GM18517 (cell line): ENCODE data around the gene NT5DC3.

Source experiments
- ATAC-seq: cut with Tn5 transposase; IDR thresholded peaks from one replicate; pipeline ENCODE4 v1.9.1; 2021; ENCODE audit warnings: mild to moderate bottlenecking, moderate library complexity; ENCODE audit not compliant: unreplicated experiment

The NT5DC3 gene

DNA sequence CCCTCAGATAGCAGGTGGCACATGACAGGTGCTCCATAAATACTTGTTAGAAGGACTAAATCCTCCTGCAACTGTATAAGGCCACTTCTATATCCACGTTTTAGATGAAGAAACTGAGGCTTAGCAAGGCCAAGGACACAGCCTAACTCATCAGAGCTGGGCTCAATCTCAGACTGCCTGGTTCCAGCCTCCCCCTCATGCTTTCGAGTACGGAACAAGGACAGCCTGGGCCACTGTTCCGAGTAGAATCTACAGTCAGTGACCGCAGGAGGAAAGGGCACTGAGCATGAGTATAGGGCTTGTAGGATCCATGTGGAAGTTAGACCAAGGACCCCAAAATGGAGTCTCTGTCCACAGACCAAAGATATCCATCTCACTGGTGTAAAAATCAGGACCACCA, 84.6 kb downstream of the NT5DC3 start:
- ATAC-seq: no peak

DNA sequence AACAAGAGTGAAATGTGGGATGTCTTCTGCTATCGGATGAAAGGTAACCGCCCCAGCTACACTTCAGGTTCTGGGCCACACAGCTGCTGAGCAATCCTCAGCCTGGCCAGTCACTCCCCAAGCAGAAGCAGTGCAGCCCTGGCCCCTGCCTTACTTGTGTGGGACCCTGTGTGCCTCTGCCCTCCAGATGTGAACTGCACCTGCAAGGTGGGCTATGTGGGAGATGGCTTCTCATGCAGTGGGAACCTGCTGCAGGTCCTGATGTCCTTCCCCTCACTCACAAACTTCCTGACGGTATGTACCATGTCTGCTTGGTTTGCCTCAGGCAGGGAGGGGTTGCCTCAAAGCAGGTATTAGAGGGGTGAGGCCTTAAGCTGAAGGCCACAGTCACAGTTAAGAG, 85.6 kb downstream of the NT5DC3 start:
- no peak for ATAC-seq

DNA sequence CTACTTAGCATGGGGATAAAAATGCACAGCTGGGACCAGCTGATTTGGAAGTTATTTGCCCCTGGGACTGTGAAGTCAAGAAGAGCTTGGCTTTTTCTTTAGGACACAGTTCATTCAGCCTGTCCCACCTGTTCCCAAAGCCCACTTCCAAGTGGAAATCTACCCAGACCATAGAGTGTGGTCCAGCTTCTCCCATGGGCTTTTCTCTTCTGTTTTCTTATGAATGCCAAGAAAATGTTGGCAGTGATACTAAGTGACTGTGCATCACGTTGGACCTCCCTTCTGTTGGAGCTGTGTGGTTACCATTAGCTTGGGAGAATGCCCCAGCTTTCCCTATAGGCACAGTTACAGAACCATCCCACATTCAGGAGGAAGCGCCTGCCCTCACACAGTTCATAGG, 89.4 kb downstream of the NT5DC3 start:
- ATAC-seq: no peak

DNA sequence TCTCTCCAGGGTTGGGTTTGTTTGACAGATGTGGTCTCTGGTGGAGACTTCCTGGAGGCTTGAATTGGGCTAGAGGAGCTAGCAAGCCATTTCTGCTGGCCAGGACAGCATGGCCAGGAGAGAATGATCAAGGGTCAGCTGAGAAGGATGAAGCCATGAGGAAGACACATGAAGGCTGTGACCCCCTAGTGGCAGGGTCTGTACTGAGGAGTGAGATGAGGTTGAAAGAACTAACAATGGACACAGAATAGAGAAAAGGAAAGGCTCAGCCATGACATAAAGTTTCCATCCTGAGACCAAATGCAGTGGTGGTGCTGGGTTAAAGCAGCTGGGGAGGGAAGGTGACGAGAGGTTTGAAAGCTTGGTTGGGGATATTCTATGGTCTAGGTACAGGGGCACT, 89.9 kb downstream of the NT5DC3 start:
- no peak for ATAC-seq

DNA sequence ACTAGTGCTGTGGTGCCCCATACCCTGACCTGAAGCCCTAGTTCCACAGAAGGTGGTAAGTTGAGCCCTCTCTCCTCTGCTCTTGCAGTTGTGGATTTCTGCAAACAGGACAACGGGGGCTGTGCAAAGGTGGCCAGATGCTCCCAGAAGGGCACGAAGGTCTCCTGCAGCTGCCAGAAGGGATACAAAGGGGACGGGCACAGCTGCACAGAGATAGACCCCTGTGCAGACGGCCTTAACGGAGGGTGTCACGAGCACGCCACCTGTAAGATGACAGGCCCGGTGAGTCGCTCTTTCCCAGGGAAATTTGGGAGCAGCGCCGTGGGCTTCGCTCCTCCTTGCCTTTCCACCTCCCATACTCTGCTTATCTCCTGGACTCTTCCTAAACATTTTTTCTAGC, 92.2 kb downstream of the NT5DC3 start:
- no peak for ATAC-seq

DNA sequence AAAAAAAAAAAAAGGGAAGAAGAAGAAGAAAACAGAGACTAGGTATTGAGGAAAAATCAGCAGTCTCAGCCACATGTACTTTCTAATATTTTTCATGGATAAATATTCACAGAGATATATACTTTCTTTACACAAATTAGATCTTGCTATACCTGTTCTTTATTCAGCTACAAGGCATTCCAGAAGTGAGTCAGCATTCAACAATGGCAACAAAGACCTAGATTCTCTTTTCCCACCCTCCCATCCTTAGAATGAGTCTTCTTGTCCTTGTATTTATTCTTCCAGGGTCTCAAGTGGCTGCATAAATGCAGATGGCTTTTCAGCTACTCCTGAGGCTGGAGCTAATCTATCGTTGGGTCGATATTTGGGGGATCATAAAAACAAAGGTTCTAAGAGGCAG, 93.0 kb downstream of the NT5DC3 start:
- no peak for ATAC-seq

DNA sequence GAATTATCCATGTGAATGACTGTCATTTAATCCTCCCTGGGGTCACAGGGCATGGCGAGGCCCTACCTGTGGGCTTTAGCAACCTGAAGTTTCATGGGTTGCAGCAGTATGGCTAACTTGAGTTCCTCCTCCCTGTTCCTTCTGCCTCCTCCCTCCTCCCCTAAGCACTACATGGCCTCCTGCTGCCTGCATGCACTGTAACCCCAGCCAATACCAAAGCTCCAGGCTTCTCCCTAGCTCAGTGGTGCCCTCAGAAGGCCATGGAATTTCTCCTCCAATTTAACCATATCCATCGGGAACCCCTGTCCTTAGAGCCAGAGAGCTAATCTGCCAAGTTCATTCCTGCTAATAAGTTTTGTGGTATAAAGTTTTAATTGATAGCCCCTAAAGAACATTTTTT, 95.1 kb downstream of the NT5DC3 start:
- ATAC-seq: no peak

DNA sequence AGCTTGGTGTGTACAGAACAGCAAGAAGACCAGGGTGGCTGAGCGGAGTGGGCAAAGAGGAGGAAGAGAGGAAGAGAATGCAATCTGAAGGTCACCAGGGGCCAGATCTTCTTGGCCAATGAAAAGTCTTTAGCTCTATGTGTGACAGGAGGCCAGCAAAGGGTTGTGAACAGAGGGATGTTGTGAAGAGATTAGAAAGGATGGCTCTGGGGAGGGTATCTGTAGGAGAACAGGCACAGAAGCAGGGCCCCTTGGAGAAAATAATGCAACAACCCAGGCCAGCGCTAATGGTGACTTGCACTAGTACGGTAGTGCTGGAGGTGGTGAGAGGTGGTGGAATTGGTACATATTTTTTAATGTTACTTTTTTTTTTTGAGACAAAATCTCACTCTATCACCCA, 97.2 kb downstream of the NT5DC3 start:
- no peak for ATAC-seq

DNA sequence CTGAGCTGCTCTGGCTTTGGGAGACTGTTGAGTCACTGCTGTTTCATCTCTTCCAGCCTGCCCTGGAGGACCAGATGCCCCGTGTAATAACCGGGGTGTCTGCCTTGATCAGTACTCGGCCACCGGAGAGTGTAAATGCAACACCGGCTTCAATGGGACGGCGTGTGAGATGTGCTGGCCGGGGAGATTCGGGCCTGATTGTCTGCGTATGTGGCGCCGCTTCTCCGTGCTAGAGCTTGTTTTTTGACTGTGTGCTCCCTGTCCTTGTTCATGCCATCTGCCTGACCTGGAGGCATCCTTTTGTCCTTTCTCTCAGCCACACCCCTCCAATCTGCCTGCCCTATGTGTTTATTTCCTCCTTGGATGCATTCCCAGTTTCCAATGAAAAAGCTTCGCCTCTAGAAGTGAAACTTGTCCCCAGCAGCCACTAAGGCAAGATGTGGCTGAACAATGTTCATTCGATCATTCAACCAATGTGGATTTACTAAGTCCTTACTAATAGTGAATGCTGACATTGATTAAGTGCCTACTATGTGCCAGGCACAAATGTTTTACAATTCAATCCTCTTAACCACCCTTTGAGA, 98.6 kb downstream of the NT5DC3 start:
- ATAC-seq: no peak

DNA sequence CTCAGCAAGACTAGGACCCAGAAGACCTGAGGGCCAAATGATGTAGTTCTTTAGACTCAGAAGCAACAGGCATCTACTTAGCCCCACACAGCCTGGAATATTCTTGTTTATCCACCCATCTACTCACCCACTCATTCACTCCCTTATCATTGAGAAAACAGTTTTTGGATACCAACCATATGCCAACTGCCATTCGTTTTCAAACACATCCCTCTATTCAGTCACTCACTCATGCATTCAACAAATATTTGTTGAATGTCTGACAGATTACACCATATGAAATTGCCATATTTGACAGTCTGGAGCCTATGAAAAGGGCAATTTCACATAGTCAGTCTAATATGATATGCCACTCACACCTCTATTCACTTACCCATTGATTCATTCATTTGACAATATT, 103.2 kb downstream of the NT5DC3 start:
- no peak for ATAC-seq

DNA sequence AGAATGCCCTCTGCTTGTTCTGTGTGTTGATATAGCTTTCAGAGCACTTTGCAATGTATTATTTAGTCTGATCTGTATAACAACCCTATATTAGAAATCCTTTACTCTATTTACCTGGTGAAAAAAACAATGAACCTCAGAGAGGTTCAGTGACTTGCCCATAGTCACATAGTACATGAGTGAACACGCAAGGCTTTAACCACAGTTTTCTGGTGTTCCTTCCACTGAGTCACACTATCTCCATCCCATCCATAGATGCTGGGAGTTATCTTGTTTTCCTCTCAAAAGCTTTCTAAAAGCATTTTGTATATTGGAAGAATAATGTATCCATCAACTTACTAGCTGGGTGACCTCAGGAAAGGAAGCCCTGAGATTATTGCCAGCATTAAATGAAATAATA, 104.5 kb downstream of the NT5DC3 start:
- ATAC-seq: no peak

DNA sequence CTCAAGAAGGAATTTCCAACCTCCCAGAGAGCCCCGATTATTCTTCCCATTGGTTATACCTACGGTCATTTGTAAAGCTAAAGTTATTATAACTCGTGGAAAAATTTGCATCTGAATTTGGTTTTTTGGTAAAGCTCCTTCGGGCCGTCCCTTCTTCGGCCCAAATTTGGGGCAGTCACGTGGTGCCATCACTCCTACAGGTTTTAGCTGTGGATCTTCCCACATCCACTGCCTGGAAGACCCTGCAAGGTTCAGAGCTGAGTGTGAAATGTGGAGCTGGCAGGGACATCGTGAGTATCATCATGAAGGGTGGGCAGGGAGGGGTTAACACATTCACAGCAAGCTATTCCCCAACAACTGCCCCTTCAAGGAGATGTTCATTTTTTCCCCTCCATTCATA, 105.7 kb downstream of the NT5DC3 start:
- no peak for ATAC-seq

DNA sequence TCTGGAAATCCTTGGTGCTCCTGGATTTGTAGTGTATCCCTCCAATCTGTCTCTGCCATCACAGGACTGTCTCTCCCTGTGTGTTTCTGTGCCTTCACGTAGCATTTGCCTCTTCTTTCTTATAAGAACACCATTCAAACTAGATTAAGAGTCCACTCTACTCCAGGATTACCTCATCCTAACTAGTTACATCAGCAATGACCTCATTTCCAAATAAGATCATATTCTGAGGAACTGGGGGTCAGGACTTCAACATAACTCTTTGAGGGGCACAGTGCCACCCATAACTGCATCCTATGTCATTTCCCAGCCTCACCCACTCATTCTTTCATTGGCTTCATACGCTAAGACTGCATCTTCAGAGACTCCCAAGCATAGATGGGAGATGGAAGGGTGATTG, 106.2 kb downstream of the NT5DC3 start:
- no peak for ATAC-seq

DNA sequence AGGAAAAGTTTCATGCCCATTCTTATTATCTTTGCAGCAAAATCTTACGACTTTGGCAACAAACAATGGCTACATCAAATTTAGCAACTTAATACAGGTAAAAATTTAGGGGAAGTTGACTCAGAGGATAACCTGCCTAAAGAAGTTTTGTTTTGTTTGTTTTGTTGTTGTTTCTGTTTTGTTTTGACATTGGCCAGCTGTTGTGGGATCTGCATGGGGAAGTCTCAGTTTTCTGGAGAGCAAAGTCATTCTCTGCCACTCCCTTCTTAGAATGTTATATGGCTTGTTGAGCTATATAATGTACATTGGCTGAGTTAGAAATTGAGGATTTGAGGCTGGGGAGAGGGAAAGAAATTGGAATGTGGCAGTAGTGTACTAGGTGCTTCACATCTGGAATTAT, 109.5 kb downstream of the NT5DC3 start:
- ATAC-seq: no peak

DNA sequence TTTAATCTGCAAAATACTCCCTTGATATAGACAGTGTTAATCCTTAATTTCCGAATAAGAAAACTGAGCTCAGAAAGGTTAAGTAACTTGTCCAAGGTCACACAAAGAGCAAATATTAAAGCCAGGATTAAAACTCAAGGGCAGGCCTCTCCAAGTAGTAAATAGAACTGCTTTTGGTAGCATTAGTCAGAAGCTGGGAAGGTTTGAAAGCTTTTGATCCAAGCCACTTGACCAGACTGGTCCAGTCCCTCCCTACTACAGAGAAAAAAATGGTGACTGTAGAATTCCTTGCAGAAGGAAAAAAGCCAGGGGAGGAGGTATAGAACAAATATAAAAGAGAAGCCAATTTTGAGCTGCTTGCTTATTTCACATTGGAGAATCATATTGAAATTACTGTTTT, 111.5 kb downstream of the NT5DC3 start:
- no peak for ATAC-seq

DNA sequence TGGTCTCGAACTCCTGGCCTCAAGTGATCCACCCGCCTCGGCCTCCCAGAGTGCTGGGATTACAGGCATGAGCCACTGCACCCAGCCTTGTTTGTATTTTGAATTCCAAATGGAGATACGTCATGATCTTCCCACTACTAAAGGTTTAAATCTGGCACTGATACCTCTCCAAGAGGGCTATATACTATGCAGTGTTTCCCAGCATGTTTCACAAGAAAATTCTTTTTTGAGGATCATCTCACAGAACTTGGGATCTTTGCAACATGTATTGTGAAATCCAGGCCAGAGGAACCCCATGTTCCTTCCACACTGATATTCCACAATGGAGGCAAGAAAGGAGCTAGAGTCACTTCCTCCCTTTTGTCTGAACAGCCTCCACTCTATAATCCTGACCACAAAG, 112.7 kb downstream of the NT5DC3 start:
- ATAC-seq: no peak

DNA sequence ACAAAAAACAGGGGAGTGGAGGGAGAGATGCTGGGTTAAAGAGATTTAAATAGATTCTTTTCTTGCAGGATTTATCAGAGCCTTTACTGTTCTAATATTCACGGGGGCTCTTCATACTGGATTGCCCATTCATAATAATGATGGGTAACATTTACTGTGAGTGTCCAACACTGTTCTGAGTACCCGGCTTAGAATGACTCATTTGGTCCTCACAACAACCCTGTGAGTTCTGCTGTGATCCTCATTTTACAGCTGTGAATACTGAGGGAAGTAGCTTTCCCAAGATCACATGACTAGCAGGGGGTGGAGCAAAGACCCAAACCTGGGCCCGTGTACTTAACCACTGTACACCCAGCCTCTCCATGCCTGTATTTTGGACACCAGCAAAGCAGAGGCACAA, 113.4 kb downstream of the NT5DC3 start:
- no peak for ATAC-seq

DNA sequence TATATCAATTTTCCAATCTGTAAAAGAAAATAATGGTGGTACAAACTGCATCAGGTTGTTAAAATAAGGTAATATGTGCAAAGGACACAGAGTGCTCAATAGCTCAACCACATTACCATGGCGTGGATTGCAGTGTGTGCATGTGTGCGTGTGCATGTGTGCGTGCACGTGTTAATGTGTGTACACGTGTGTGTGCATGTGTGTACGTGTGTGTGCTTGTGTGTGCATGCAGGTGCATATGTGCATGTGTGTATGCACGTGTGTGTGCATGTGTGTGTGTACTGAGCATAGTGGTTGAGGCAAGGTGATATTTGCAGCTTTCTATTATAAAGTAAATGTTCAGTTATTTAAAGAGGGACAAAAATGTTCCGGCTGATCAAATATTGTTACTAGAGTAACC, 115.6 kb downstream of the NT5DC3 start:
- ATAC-seq: no peak
